HepG2 (cell line): ENCODE results near the gene WDHD1. TPM values are rescaled to one million over a fixed set of nuclear protein-coding genes. Genes with fewer than 3 reads are reported as not detected.

ENCODE experiments used
- ASH2L ChIP-seq: fragments of 300-600, 200-600 bp; sonication (generic); IDR thresholded peaks from 2 replicates; pipeline ENCODE4 v1.7.0; 2017; ENCODE audit warnings: low read depth, mild to moderate bottlenecking, moderate library complexity, mixed read lengths, low read length; ENCODE audit not compliant: insufficient read length
- HNF4G ChIP-seq, 2 experiments: sonication (generic) in 1 of 2; formaldehyde crosslinking in 1 of 2; IDR thresholded peaks; 2 replicates each; pipeline versions ENCODE4 v1.4.0 to v1.6.1; 2011 to 2020; ENCODE audit warnings: borderline replicate concordance in 2 of 2, low read depth in 2 of 2, mild to moderate bottlenecking in 2 of 2, low read length in 1 of 2, missing genetic modification reagents in 1 of 2, moderate library complexity in 1 of 2
- KMT2A ChIP-seq: sonication (generic); formaldehyde crosslinking; IDR thresholded peaks from 2 replicates; pipeline ENCODE4 v1.4.0; 2020; ENCODE audit warnings: missing genetic modification reagents
- MAF1 ChIP-seq: sonication (generic); formaldehyde crosslinking; IDR thresholded peaks from 2 replicates; pipeline ENCODE4 v1.5.0; 2020; ENCODE audit warnings: missing genetic modification reagents, borderline replicate concordance
- MED1 ChIP-seq: sonication (generic); formaldehyde crosslinking; IDR thresholded peaks from 2 replicates; pipeline ENCODE4 v1.4.0; 2020; ENCODE audit warnings: missing genetic modification reagents
- MYNN ChIP-seq: sonication (generic); formaldehyde crosslinking; IDR thresholded peaks from 2 replicates; pipeline ENCODE4 v1.4.0; 2020; ENCODE audit warnings: mild to moderate bottlenecking, low read depth, missing genetic modification reagents
- NBN ChIP-seq: fragments of 450-650 bp; conservative IDR thresholded peaks from 2 replicates; pipeline ENCODE4 v1.6.1; 2017
- RELA ChIP-seq: sonication (generic); formaldehyde crosslinking; IDR thresholded peaks from 2 replicates; pipeline ENCODE4 v1.4.0; 2020; ENCODE audit warnings: missing genetic modification reagents
- SMYD3 ChIP-seq: sonication (generic); formaldehyde crosslinking; IDR thresholded peaks from 2 replicates; pipeline ENCODE4 v1.8.1; 2023; ENCODE audit warnings: mild to moderate bottlenecking, missing genetic modification reagents
- SP4 ChIP-seq: sonication (generic); formaldehyde crosslinking; IDR thresholded peaks from 2 replicates; pipeline ENCODE4 v1.8.1; 2023; ENCODE audit warnings: mild to moderate bottlenecking, missing genetic modification reagents
- SRSF9 ChIP-seq: fragments of 200-400 bp; formaldehyde crosslinking; IDR thresholded peaks from 2 replicates; pipeline ENCODE4 v1.6.1; 2018; ENCODE audit warnings: borderline replicate concordance, mild to moderate bottlenecking, low read depth, low read length; ENCODE audit not compliant: insufficient read depth, poor library complexity, severe bottlenecking
- TSC22D2 ChIP-seq: sonication (generic); formaldehyde crosslinking; IDR thresholded peaks from 2 replicates; pipeline ENCODE4 v1.5.1; 2020; ENCODE audit warnings: missing genetic modification reagents, mild to moderate bottlenecking, borderline replicate concordance
- polyA plus RNA-seq, 8 experiments: library from polyadenylated mRNA; depleted of rRNA in 3 of 8; stranded (reverse) in 7 of 8; unstranded in 1 of 8; fragments of >200 nt; fragmentation: Illumina TruSeq in 4 of 8; extraction: Trizol in 4 of 8; gene quantifications; 2 replicates each; pipeline versions ENCODE4 v1.2.1 to v1.2.3, GENCODE V29; 2011 to 2016; ENCODE audit warnings: low read depth in 4 of 8, missing spikeins in 1 of 8, mixed read lengths in 1 of 8; ENCODE audit not compliant: insufficient read depth in 1 of 8
- total RNA-seq, 5 experiments: library from RNA; depleted of rRNA; stranded (reverse); fragments of >200 nt; fragmentation: Illumina TruSeq; extraction: Trizol; gene quantifications; 2 replicates each; pipeline ENCODE4 v1.2.3, GENCODE V29; 2016; ENCODE audit warnings: low read depth in 1 of 5
- TF ChIP-seq, protein P1 (sequence below): sonication (generic); formaldehyde crosslinking; IDR thresholded peaks from 2 replicates; pipeline ENCODE4 v1.4.0; 2020; ENCODE audit warnings: mild to moderate bottlenecking, missing genetic modification reagents, borderline replicate concordance
- TF ChIP-seq, protein P2 (sequence below): IDR thresholded peaks from 2 replicates; pipeline ENCODE4 v1.6.1; 2016; ENCODE audit warnings: missing compliant biosample characterization, missing genetic modification reagents, borderline replicate concordance
- TF ChIP-seq, protein P3 (sequence below): IDR thresholded peaks from 2 replicates; pipeline ENCODE4 v1.6.1; 2016; ENCODE audit warnings: low read depth, control low read depth
- TF ChIP-seq, protein P4 (sequence below): sonication (generic); formaldehyde crosslinking; IDR thresholded peaks from 2 replicates; pipeline ENCODE4 v1.5.0; 2020; ENCODE audit warnings: mild to moderate bottlenecking, missing genetic modification reagents, borderline replicate concordance

The WDHD1 gene
- total and polyA plus RNA-seq, 2 of the 13 experiments (the other 11 are each of a cell fraction or from before 2014, with no cell fraction given), result 5.5 to 27.5 TPM

DNA sequence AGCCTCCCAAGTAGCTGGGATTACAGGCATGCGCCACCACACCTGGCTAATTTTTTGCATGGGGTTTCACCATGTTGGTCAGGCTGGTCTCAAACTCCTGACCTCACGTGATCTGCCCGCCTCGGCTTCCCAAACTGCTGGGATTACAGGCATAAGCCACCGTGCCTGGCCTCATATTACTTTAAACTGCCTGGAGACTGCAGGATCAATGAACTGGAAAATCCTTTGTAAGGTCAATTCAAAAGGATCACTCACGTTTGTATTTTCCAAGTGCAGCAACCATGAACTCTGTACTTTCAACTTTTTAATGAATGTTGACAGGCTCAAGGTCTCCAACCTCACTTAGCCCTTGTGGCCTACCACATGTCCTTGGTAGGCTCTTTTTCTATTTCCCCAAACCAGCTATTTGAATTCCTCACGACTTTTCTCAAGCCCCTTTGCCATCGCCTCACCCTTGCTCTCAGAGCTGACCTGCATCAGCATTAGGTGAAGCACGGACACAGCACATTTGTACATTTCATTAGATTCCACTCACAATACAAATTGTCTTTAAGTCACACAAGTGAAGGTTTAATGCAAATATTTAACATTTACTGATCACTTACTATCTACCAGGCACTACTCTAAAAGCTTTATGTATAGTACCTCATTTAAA, 82.0 kb downstream of the WDHD1 start (continued):
- TF ChIP-seq, protein P1, sequence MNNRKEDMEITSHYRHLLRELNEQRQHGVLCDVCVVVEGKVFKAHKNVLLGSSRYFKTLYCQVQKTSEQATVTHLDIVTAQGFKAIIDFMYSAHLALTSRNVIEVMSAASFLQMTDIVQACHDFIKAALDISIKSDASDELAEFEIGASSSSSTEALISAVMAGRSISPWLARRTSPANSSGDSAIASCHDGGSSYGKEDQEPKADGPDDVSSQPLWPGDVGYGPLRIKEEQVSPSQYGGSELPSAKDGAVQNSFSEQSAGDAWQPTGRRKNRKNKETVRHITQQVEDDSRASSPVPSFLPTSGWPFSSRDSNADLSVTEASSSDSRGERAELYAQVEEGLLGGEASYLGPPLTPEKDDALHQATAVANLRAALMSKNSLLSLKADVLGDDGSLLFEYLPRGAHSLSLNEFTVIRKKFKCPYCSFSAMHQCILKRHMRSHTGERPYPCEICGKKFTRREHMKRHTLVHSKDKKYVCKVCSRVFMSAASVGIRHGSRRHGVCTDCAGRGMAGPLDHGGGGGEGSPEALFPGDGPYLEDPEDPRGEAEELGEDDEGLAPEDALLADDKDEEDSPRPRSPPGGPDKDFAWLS, result no peak
- TF ChIP-seq MAF1 (CRISPR knock-in tag) (no peak), TSC22D2 (CRISPR knock-in tag) (no peak), ASH2L (peak; percentile 56), RELA (CRISPR knock-in tag) (no peak), HNF4G (IDR thresholded peaks at IDR 0.05; ENCODE audit: borderline replicate concordance, low read depth, low read length) (peak; percentile 85), HNF4G (CRISPR knock-in tag; IDR thresholded peaks at IDR 0.05; ENCODE audit: borderline replicate concordance, low read depth) (peak; percentile 81; the same call in 1 of the 2 replicates), MED1 (peak; percentile 68; the same call in 1 of the 2 replicates), SP4 (CRISPR knock-in tag) (no peak), NBN (no peak), MYNN (CRISPR knock-in tag) (no peak), SRSF9 (no peak), KMT2A (CRISPR knock-in tag) (no peak), SMYD3 (CRISPR knock-in tag) (no peak)
- TF ChIP-seq, protein P2, sequence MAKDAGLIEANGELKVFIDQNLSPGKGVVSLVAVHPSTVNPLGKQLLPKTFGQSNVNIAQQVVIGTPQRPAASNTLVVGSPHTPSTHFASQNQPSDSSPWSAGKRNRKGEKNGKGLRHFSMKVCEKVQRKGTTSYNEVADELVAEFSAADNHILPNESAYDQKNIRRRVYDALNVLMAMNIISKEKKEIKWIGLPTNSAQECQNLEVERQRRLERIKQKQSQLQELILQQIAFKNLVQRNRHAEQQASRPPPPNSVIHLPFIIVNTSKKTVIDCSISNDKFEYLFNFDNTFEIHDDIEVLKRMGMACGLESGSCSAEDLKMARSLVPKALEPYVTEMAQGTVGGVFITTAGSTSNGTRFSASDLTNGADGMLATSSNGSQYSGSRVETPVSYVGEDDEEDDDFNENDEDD (CRISPR knock-in tag), result no peak
- TF ChIP-seq, protein P3, sequence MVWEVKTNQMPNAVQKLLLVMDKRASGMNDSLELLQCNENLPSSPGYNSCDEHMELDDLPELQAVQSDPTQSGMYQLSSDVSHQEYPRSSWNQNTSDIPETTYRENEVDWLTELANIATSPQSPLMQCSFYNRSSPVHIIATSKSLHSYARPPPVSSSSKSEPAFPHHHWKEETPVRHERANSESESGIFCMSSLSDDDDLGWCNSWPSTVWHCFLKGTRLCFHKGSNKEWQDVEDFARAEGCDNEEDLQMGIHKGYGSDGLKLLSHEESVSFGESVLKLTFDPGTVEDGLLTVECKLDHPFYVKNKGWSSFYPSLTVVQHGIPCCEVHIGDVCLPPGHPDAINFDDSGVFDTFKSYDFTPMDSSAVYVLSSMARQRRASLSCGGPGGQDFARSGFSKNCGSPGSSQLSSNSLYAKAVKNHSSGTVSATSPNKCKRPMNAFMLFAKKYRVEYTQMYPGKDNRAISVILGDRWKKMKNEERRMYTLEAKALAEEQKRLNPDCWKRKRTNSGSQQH (CRISPR knock-in tag), result no peak
- TF ChIP-seq, protein P4, sequence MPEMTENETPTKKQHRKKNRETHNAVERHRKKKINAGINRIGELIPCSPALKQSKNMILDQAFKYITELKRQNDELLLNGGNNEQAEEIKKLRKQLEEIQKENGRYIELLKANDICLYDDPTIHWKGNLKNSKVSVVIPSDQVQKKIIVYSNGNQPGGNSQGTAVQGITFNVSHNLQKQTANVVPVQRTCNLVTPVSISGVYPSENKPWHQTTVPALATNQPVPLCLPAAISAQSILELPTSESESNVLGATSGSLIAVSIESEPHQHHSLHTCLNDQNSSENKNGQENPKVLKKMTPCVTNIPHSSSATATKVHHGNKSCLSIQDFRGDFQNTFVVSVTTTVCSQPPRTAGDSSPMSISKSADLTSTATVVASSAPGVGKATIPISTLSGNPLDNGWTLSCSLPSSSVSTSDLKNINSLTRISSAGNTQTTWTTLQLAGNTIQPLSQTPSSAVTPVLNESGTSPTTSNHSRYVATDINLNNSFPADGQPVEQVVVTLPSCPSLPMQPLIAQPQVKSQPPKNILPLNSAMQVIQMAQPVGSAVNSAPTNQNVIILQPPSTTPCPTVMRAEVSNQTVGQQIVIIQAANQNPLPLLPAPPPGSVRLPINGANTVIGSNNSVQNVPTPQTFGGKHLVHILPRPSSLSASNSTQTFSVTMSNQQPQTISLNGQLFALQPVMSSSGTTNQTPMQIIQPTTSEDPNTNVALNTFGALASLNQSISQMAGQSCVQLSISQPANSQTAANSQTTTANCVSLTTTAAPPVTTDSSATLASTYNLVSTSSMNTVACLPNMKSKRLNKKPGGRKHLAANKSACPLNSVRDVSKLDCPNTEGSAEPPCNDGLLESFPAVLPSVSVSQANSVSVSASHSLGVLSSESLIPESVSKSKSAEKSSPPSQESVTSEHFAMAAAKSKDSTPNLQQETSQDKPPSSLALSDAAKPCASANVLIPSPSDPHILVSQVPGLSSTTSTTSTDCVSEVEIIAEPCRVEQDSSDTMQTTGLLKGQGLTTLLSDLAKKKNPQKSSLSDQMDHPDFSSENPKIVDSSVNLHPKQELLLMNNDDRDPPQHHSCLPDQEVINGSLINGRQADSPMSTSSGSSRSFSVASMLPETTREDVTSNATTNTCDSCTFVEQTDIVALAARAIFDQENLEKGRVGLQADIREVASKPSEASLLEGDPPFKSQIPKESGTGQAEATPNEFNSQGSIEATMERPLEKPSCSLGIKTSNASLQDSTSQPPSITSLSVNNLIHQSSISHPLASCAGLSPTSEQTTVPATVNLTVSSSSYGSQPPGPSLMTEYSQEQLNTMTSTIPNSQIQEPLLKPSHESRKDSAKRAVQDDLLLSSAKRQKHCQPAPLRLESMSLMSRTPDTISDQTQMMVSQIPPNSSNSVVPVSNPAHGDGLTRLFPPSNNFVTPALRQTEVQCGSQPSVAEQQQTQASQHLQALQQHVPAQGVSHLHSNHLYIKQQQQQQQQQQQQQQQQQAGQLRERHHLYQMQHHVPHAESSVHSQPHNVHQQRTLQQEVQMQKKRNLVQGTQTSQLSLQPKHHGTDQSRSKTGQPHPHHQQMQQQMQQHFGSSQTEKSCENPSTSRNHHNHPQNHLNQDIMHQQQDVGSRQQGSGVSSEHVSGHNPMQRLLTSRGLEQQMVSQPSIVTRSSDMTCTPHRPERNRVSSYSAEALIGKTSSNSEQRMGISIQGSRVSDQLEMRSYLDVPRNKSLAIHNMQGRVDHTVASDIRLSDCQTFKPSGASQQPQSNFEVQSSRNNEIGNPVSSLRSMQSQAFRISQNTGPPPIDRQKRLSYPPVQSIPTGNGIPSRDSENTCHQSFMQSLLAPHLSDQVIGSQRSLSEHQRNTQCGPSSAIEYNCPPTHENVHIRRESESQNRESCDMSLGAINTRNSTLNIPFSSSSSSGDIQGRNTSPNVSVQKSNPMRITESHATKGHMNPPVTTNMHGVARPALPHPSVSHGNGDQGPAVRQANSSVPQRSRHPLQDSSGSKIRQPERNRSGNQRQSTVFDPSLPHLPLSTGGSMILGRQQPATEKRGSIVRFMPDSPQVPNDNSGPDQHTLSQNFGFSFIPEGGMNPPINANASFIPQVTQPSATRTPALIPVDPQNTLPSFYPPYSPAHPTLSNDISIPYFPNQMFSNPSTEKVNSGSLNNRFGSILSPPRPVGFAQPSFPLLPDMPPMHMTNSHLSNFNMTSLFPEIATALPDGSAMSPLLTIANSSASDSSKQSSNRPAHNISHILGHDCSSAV, result no peak
